ENCODE data around the gene SMIM28.

The SMIM28 gene

DNA sequence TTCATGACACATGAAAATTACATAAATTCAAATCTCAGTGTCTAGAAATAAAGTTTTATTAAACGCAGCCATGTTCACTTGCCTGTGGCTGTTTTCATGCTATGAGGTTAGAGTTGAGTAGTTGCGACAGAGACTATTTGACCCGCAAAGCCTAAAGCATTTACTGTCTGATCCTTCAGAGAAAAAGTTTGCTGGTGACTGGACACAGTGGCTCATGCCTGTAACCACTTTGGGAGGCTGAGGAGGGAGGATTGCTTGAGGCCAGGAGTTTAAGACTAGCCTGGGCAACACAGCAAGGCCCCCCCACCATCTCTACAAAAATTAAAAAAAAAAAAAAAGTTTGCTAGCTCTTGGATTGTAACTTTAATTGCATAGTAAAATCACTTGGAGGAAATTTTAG lies 9.2 kb downstream of the SMIM28 start (continued):
- TF ChIP-seq, protein P1, sequence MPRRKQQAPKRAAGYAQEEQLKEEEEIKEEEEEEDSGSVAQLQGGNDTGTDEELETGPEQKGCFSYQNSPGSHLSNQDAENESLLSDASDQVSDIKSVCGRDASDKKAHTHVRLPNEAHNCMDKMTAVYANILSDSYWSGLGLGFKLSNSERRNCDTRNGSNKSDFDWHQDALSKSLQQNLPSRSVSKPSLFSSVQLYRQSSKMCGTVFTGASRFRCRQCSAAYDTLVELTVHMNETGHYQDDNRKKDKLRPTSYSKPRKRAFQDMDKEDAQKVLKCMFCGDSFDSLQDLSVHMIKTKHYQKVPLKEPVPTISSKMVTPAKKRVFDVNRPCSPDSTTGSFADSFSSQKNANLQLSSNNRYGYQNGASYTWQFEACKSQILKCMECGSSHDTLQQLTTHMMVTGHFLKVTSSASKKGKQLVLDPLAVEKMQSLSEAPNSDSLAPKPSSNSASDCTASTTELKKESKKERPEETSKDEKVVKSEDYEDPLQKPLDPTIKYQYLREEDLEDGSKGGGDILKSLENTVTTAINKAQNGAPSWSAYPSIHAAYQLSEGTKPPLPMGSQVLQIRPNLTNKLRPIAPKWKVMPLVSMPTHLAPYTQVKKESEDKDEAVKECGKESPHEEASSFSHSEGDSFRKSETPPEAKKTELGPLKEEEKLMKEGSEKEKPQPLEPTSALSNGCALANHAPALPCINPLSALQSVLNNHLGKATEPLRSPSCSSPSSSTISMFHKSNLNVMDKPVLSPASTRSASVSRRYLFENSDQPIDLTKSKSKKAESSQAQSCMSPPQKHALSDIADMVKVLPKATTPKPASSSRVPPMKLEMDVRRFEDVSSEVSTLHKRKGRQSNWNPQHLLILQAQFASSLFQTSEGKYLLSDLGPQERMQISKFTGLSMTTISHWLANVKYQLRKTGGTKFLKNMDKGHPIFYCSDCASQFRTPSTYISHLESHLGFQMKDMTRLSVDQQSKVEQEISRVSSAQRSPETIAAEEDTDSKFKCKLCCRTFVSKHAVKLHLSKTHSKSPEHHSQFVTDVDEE (CRISPR knock-in tag; IDR thresholded peaks at IDR 0.05), result no peak
- TF ChIP-seq TCF4 (CRISPR knock-in tag; IDR thresholded peaks at IDR 0.05; ENCODE audit: borderline replicate concordance) (no peak), ZFP30 (CRISPR knock-in tag; IDR thresholded peaks at IDR 0.05) (no peak), ZNF8 (CRISPR knock-in tag; IDR thresholded peaks at IDR 0.05) (no peak), BACH2 (CRISPR knock-in tag; IDR thresholded peaks at IDR 0.05; ENCODE audit: borderline replicate concordance) (no peak)

- ATAC-seq, result no peak
- TF ChIP-seq ARNTL (CRISPR knock-in tag; IDR thresholded peaks at IDR 0.05; ENCODE audit: borderline replicate concordance, low read depth), result no peak
- no peak for TF ChIP-seq ZNF8 (CRISPR knock-in tag; IDR thresholded peaks at IDR 0.05)
- TF ChIP-seq ZC3H10 (CRISPR knock-in tag; IDR thresholded peaks at IDR 0.05), result no peak
- TF ChIP-seq GLIS3 (CRISPR knock-in tag; IDR thresholded peaks at IDR 0.05), result no peak
- no peak for TF ChIP-seq CREB5 (CRISPR knock-in tag; IDR thresholded peaks at IDR 0.05; ENCODE audit: low read depth)
- no peak for TF ChIP-seq CSDC2 (CRISPR knock-in tag; IDR thresholded peaks at IDR 0.05)
- TF ChIP-seq ISL1 (CRISPR knock-in tag; IDR thresholded peaks at IDR 0.05), result no peak
- no peak for TF ChIP-seq SNAI2 (CRISPR knock-in tag; IDR thresholded peaks at IDR 0.05)
- no peak for TF ChIP-seq RARB (CRISPR knock-in tag; IDR thresholded peaks at IDR 0.05)
- no peak for TF ChIP-seq OSR1 (CRISPR knock-in tag; IDR thresholded peaks at IDR 0.05)
- TF ChIP-seq, protein P1 (CRISPR knock-in tag; IDR thresholded peaks at IDR 0.05), result no peak
- no peak for TF ChIP-seq ESRRG (CRISPR knock-in tag; IDR thresholded peaks at IDR 0.05)
- no peak for TF ChIP-seq CSRNP3 (CRISPR knock-in tag; IDR thresholded peaks at IDR 0.05)
- TF ChIP-seq TOX (CRISPR knock-in tag; IDR thresholded peaks at IDR 0.05; ENCODE audit: borderline replicate concordance), result no peak
- TF ChIP-seq BACH2 (CRISPR knock-in tag; IDR thresholded peaks at IDR 0.05; ENCODE audit: borderline replicate concordance), result no peak
- TF ChIP-seq POU6F1 (CRISPR knock-in tag; IDR thresholded peaks at IDR 0.05; ENCODE audit: borderline replicate concordance, low read depth), result no peak
- TF ChIP-seq TCF4 (CRISPR knock-in tag; IDR thresholded peaks at IDR 0.05; ENCODE audit: borderline replicate concordance), result no peak
- TF ChIP-seq ZNF70 (CRISPR knock-in tag; IDR thresholded peaks at IDR 0.05), result no peak
- TF ChIP-seq ZFP3 (CRISPR knock-in tag; IDR thresholded peaks at IDR 0.05), result no peak
These were observed 10.1 kb downstream of the SMIM28 start for GRCh38 chr6:138387577-138388368.
